ENCODE data around the gene LCN10. TPM values are rescaled to one million over a fixed set of nuclear protein-coding genes. Genes with fewer than 3 reads are reported as not detected.

LCN10 gene
- total RNA-seq, 2 donors from 2014 or later, result 0.90 TPM; not detected in 1

GRCh38 chr9:136691316-136692184 lies 51.2 kb downstream of the LCN10 start:
- peaks cover 10% of the 10 kb centered on the region for H3K27me3 Mint-ChIP-seq
- no peak overlapping the region for H3K27ac Mint-ChIP-seq
- no peaks in the 10 kb centered on the region for H3K36me3 Mint-ChIP-seq (ENCODE audit: low read depth)
- peak overlapping the region; percentile 53 for H3K4me3 Mint-ChIP-seq
- no peak for ATAC-seq
- H3K4me1 Mint-ChIP-seq, result no peaks in the 10 kb centered on the region
- no peak for DNase-seq
- no peaks in the 10 kb centered on the region for H3K9me3 ChIP-seq (ENCODE audit: control insufficient read depth, low read length, poor library complexity, severe bottlenecking)

DNA sequence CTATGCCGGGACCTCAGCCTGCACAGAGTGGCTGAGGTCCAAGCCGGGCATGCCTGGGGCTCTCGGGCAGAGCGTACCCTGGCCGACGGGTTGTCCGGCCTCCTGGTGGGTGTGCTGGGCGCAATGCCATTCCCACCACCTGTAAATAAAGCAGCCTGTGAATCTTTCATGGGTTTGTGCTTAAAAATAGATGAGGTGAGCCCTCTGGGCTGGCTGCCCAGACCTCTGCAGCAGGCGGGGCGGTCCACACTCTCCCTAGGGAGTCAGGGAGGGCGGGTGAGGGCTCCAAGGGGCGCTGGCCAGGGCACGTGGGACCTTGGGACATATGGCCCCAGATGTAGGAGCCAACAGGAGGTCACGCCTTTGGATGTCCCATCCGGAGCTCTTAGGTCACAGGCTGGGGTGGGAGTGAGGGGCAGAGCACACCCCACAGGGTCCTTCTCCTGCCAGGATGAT lies 51.9 kb downstream of the LCN10 start:
- no peak overlapping the region for H3K27ac Mint-ChIP-seq
- peaks cover 6% of the 10 kb centered on the region for H3K27me3 Mint-ChIP-seq
- H3K36me3 Mint-ChIP-seq (ENCODE audit: low read depth), result no peaks in the 10 kb centered on the region
- DNase-seq (no peak), ATAC-seq (no peak)
- H3K9me3 ChIP-seq (ENCODE audit: control insufficient read depth, low read length, poor library complexity, severe bottlenecking), result no peaks in the 10 kb centered on the region
- peaks cover 7% of the 10 kb centered on the region for H3K4me1 Mint-ChIP-seq
- H3K4me3 Mint-ChIP-seq, result peak overlapping the region; percentile 53

DNA sequence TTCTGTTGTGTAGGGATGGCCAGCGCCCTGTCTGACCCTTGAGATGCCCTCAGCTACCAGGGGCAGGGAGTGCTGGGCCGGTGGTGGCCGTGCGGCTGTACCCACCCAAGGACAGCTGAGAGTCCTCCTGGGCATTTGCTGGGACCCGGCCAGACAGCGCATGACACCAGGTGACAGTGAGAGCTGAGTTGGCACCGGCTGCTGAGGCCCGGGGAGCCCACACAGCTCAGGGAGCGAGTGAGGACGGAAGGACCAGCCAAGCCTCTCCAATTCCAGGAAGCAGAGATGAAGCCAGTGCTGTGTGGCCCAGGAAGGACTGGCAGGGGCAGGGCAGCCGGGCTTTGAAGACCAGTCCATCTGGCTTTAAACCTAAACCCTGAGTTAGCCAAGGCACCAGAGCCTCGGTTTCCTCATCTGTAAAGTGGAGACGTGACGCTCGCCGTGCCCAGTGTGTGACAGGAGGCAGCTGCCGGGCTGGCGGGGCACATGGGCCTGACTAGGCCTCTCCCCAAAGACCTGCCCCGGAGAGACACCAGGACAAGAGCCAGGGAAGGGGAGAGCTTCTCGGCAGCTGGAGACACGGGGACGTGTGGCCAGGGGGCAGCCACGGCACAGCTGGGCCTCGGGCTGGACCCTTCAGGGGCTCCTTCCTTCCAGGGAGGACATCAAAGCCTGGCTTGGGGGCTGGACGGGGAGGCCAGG lies 52.5 kb downstream of the LCN10 start:
- Mint-ChIP-seq H3K27ac (peak overlapping the region; percentile 53), H3K4me1 (peaks cover 8% of the 10 kb centered on the region), H3K36me3 (ENCODE audit: low read depth) (no peaks in the 10 kb centered on the region), H3K4me3 (no peak overlapping the region), H3K27me3 (peaks cover 6% of the 10 kb centered on the region)
- no peaks in the 10 kb centered on the region for H3K9me3 ChIP-seq (ENCODE audit: control insufficient read depth, low read length, poor library complexity, severe bottlenecking)
- ATAC-seq, result no peak
- DNase-seq, result no peak

GRCh38 chr9:136689108-136689460 lies 53.7 kb downstream of the LCN10 start:
- Mint-ChIP-seq H3K36me3 (ENCODE audit: low read depth) (no peaks in the 10 kb centered on the region), H3K4me1 (peaks cover 8% of the 10 kb centered on the region), H3K4me3 (peak overlapping the region; percentile 36), H3K27me3 (peaks cover 6% of the 10 kb centered on the region), H3K27ac (no peak overlapping the region)
- ATAC-seq, result no peak
- H3K9me3 ChIP-seq (ENCODE audit: control insufficient read depth, low read length, poor library complexity, severe bottlenecking), result no peaks in the 10 kb centered on the region
- DNase-seq, result no peak

DNA sequence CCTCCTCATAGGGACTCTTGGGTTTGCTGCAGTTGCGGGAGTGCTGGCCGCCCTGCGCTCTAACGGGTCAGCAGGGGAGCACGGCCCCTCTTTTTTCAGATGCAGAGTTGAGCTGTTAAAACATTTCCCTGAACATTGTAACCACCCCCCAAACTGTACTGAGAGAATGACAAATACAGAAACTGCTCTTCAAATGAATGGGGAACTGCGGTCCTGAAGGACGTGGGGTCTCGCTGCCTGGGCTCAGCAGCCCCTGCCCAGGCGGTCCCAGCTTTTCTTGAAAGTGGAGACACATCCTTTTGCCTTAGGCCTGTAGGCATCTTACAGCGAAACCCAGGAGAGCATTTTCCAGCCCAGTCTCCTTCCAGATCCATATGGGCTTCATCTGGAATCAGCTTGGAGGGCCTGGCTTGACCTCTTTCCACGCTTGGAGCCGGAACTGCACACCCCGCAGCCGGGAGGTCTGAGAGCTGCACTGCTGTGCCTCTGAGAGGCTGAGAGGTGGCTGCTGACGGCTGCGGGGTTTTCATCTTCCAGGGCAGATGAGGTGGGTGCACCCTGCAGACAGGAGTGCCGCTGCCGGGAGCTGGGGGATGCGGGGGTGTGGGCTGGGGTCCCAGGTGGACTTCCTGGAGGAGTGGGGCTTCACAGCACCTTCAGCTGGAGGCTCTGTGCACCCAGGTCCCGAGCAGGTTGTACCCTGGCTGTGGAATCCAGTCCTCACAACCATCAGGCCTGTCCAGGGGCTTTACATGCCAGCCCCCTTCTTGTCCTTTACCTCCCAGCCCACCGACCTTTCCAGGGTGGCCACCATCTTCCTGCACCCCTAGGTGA lies 54.2 kb downstream of the LCN10 start:
- no peaks in the 10 kb centered on the region for H3K36me3 Mint-ChIP-seq (ENCODE audit: low read depth)
- no peak overlapping the region for H3K27ac Mint-ChIP-seq

More for the DNA sequence above, 54.2 kb downstream of the LCN10 start:
- H3K9me3 ChIP-seq (ENCODE audit: control insufficient read depth, low read length, poor library complexity, severe bottlenecking), result no peaks in the 10 kb centered on the region
- peaks cover 8% of the 10 kb centered on the region for H3K4me1 Mint-ChIP-seq
- ATAC-seq, result no peak
- H3K27me3 Mint-ChIP-seq, result peaks cover 5% of the 10 kb centered on the region
- H3K4me3 Mint-ChIP-seq, result peak overlapping the region; percentile 43
- DNase-seq, result no peak

Other genes with a start within 250 kb of the LCN10 start
- 10 to 100 TPM; 31.7 to 37.5 TPM for gene NOTCH1, start 196.9 kb downstream of the LCN10 start, total RNA-seq
- 1 to 10 TPM in 1 of 2 donors, not detected in 1; 5.7 TPM for gene EGFL7, start 80.0 kb downstream of the LCN10 start, total RNA-seq
- gene AGPAT2, start 55.5 kb downstream of the LCN10 start, total RNA-seq, result 1 to 10 TPM; 7.7 to 8.5 TPM
- gene DIPK1B, start 30.4 kb downstream of the LCN10 start, total RNA-seq, result 1 to 10 TPM; 1.3 to 3.2 TPM
- gene LCN6, start 5.6 kb upstream of the LCN10 start, total RNA-seq, result not detected
- under 1 TPM in 1 of 2 donors, not detected in 1; 0.65 TPM for gene LCN8, start 15.3 kb upstream of the LCN10 start, total RNA-seq
- gene LCN15, start 21.6 kb upstream of the LCN10 start, total RNA-seq, result not detected
- 10 to 100 TPM; 16.5 to 21.8 TPM for gene TMEM141, start 48.4 kb upstream of the LCN10 start, total RNA-seq
- gene CCDC183, start 53.4 kb upstream of the LCN10 start, total RNA-seq, result 1 to 10 TPM; 1.8 to 2.2 TPM
- gene RABL6, start 65.0 kb upstream of the LCN10 start, total RNA-seq, result 10 to 100 TPM; 55.6 to 59.7 TPM
- 1 to 10 TPM; 2.9 to 3.7 TPM for gene AJM1, start 99.5 kb upstream of the LCN10 start, total RNA-seq
- gene PHPT1, start 106.5 kb upstream of the LCN10 start, total RNA-seq, result 10 to 100 TPM; 33.8 to 36.2 TPM
- gene MAMDC4, start 109.4 kb upstream of the LCN10 start, total RNA-seq, result 1 to 10 TPM; 3.4 TPM
- 100 to 1,000 TPM; 212 to 224 TPM for gene EDF1, start 123.4 kb upstream of the LCN10 start, total RNA-seq
- gene TRAF2, start 143.6 kb upstream of the LCN10 start, total RNA-seq, result 10 to 100 TPM; 20.8 to 21.4 TPM
- 10 to 100 TPM; 84.3 to 88.4 TPM for gene FBXW5, start 201.8 kb upstream of the LCN10 start, total RNA-seq
- gene C8G, start 202.3 kb upstream of the LCN10 start, total RNA-seq, result 1 to 10 TPM; 1.4 to 2.7 TPM
- gene LCN12, start 209.3 kb upstream of the LCN10 start, total RNA-seq, result 1 to 10 TPM; 2.6 to 4.2 TPM
- gene PTGDS, start 234.6 kb upstream of the LCN10 start, total RNA-seq, result 100 to 1,000 TPM in 1 of 2 donors, 10 to 100 TPM in 1; 21.4 to 166 TPM
- gene LCNL1, start 240.1 kb upstream of the LCN10 start, total RNA-seq, result 1 to 10 TPM in 1 of 2 donors, under 1 TPM in 1; 0.96 to 2.9 TPM
- 10 to 100 TPM; 85.7 to 89.9 TPM for gene PAXX, start 249.5 kb upstream of the LCN10 start, total RNA-seq

Data from T-helper 17 cell (primary cell).